Liver (tissue), 9 donors: ENCODE measurements around the gene C20orf202. TPM values are rescaled to one million over a fixed set of nuclear protein-coding genes. Genes with fewer than 3 reads are reported as not detected.

Source experiments
- DNase-seq: peaks from one replicate; pipeline ENCODE4 v3.0.0-alpha.2; 2017; ENCODE audit warnings: low spot score
- H3K27ac ChIP-seq, 2 donors: one replicate each; pipeline ENCODE4 v1.7.0; 2013; ENCODE audit warnings: inconsistent platforms in 2 of 2, low read length in 2 of 2, control low read depth in 1 of 2, low read depth in 1 of 2, mild to moderate bottlenecking in 1 of 2
- H3K27me3 ChIP-seq, 4 donors: one replicate each; pipeline versions ENCODE4 v1.6.1 to v1.7.0; 2013; ENCODE audit warnings: low read length in 3 of 4, inconsistent platforms in 1 of 4, mild to moderate bottlenecking in 1 of 4, moderate library complexity in 1 of 4; ENCODE audit not compliant: control insufficient read depth in 4 of 4, insufficient read depth in 4 of 4
- H3K36me3 ChIP-seq, 4 donors: one replicate each; pipeline versions ENCODE4 v1.6.1 to v1.7.0; 2013; ENCODE audit warnings: low read length in 3 of 4, mild to moderate bottlenecking in 3 of 4, low read depth in 1 of 4, moderate library complexity in 1 of 4; ENCODE audit not compliant: control insufficient read depth in 4 of 4, insufficient read depth in 3 of 4
- H3K4me1 ChIP-seq, 4 donors: one replicate each; pipeline versions ENCODE4 v1.6.1 to v1.7.0; 2013; ENCODE audit warnings: low read length in 3 of 4, mild to moderate bottlenecking in 3 of 4, moderate library complexity in 1 of 4; ENCODE audit not compliant: control insufficient read depth in 4 of 4, insufficient read depth in 4 of 4
- H3K4me3 ChIP-seq, 3 donors: one replicate each; pipeline versions ENCODE4 v1.6.1 to v1.7.0; 2013; ENCODE audit warnings: low read length in 3 of 3, control low read depth in 1 of 3, low read depth in 1 of 3, mild to moderate bottlenecking in 1 of 3
- H3K9ac ChIP-seq, 2 donors: one replicate each; pipeline ENCODE4 v1.7.0; 2013; ENCODE audit warnings: low read length in 2 of 2, mild to moderate bottlenecking in 2 of 2, moderate library complexity in 2 of 2, control low read depth in 1 of 2, low read depth in 1 of 2
- H3K9me3 ChIP-seq, 4 donors: one replicate each; pipeline versions ENCODE4 v1.6.1 to v1.7.0; 2013; ENCODE audit warnings: low read length in 3 of 4; ENCODE audit not compliant: control insufficient read depth in 4 of 4
- ATF3 ChIP-seq: IDR thresholded peaks from 2 replicates; pipeline ENCODE4 v1.6.1; 2016; ENCODE audit warnings: antibody characterized with exemption
- EGR1 ChIP-seq, 2 donors: IDR thresholded peaks; 2 replicates each; pipeline ENCODE4 v1.6.1; 2016 to 2018; ENCODE audit warnings: antibody characterized with exemption in 2 of 2, low read depth in 2 of 2
- FOXA1 ChIP-seq: IDR thresholded peaks from 2 replicates; pipeline ENCODE4 v1.6.1; 2016; ENCODE audit warnings: antibody characterized with exemption
- FOXA2 ChIP-seq: IDR thresholded peaks from 2 replicates; pipeline ENCODE4 v1.6.1; 2016; ENCODE audit warnings: antibody characterized with exemption
- GABPA ChIP-seq, 2 donors: IDR thresholded peaks in 1 of 2; conservative IDR thresholded peaks in 1 of 2; 2 replicates each; pipeline ENCODE4 v1.6.1; 2016; ENCODE audit warnings: antibody characterized with exemption in 2 of 2, mild to moderate bottlenecking in 1 of 2, moderate library complexity in 1 of 2
- HNF4A ChIP-seq, 2 donors: conservative IDR thresholded peaks; 2 replicates each; pipeline ENCODE4 v1.6.1; 2016; ENCODE audit warnings: antibody characterized with exemption in 2 of 2, mild to moderate bottlenecking in 2 of 2
- HNF4G ChIP-seq: IDR thresholded peaks from 2 replicates; pipeline ENCODE4 v1.6.1; 2016; ENCODE audit warnings: antibody characterized with exemption
- JUND ChIP-seq, 2 donors: IDR thresholded peaks; 2 replicates each; pipeline ENCODE4 v1.6.1; 2016; ENCODE audit warnings: antibody characterized with exemption in 2 of 2
- NR2F2 ChIP-seq: IDR thresholded peaks from 2 replicates; pipeline ENCODE4 v1.6.1; 2016; ENCODE audit warnings: antibody characterized with exemption
- RAD21 ChIP-seq, 2 donors: IDR thresholded peaks; 2 replicates each; pipeline ENCODE4 v1.6.1; 2016; ENCODE audit warnings: antibody characterized with exemption in 2 of 2, mild to moderate bottlenecking in 2 of 2
- REST ChIP-seq: IDR thresholded peaks from 2 replicates; pipeline ENCODE4 v1.6.1; 2016; ENCODE audit warnings: antibody characterized with exemption, mild to moderate bottlenecking
- RXRA ChIP-seq, 2 donors: IDR thresholded peaks; 2 replicates each; pipeline ENCODE4 v1.6.1; 2017 to 2018; ENCODE audit warnings: antibody characterized with exemption in 2 of 2, mild to moderate bottlenecking in 1 of 2
- SP1 ChIP-seq: IDR thresholded peaks from 2 replicates; pipeline ENCODE4 v1.6.1; 2018; ENCODE audit warnings: antibody characterized with exemption, mild to moderate bottlenecking
- TAF1 ChIP-seq: conservative IDR thresholded peaks from 2 replicates; pipeline ENCODE4 v1.6.1; 2016; ENCODE audit warnings: antibody characterized with exemption, mild to moderate bottlenecking
- YY1 ChIP-seq: IDR thresholded peaks from 2 replicates; pipeline ENCODE4 v1.6.1; 2016; ENCODE audit warnings: antibody characterized with exemption, mild to moderate bottlenecking
- WGBS: extraction: QIAGEN DNeasy Blood & Tissue Kit; methylation state at CpG from one replicate; pipeline ENCODE4 v1.1.7; 2013; 5-methylcytosine and 5-hydroxymethylcytosine counted together
- polyA plus RNA-seq, 2 donors: library from polyadenylated mRNA; stranded (reverse) in 1 of 2; unstranded in 1 of 2; fragments of 200-250 nt in 1 of 2; fragments of >200 nt in 1 of 2; fragmentation: Nextera tagmentation in 1 of 2; extraction: Ambion mirVana in 1 of 2; gene quantifications; one replicate each; pipeline versions ENCODE4 v1.2.1 to v1.2.3, GENCODE V29; 2013 to 2015
- total RNA-seq, 2 donors: library from RNA; depleted of rRNA; stranded (reverse); fragments of >200 nt; gene quantifications; one replicate each; pipeline ENCODE4 v1.2.3, GENCODE V29; 2014
- TF ChIP-seq, protein P1 (sequence below): IDR thresholded peaks from 2 replicates; pipeline ENCODE4 v1.6.1; 2016; ENCODE audit warnings: antibody characterized with exemption
- TF ChIP-seq, protein P2 (sequence below): fragments of 150-350 bp; IDR thresholded peaks from 2 replicates; pipeline ENCODE4 v1.5.1; 2017; ENCODE audit warnings: improper control_type of control experiment, low read depth, low read length; ENCODE audit not compliant: missing input control
- TF ChIP-seq, protein P3 (sequence below): IDR thresholded peaks from 2 replicates; pipeline ENCODE4 v1.6.1; 2016; ENCODE audit warnings: antibody characterized with exemption
- donor health status: healthy.
- donor health status: healthy.
- donor health status: healthy.
- donor health status: healthy.
- donor health status: healthy.

C20orf202 gene
- total and polyA plus RNA-seq, 4 donors = 0.07 to 0.42 (median 0.12) TPM

GRCh38 chr20:1186367-1186991, 16.8 kb upstream of the C20orf202 start:
- no peak for TF ChIP-seq HNF4G
- TF ChIP-seq REST = no peak
- TF ChIP-seq, protein P1, sequence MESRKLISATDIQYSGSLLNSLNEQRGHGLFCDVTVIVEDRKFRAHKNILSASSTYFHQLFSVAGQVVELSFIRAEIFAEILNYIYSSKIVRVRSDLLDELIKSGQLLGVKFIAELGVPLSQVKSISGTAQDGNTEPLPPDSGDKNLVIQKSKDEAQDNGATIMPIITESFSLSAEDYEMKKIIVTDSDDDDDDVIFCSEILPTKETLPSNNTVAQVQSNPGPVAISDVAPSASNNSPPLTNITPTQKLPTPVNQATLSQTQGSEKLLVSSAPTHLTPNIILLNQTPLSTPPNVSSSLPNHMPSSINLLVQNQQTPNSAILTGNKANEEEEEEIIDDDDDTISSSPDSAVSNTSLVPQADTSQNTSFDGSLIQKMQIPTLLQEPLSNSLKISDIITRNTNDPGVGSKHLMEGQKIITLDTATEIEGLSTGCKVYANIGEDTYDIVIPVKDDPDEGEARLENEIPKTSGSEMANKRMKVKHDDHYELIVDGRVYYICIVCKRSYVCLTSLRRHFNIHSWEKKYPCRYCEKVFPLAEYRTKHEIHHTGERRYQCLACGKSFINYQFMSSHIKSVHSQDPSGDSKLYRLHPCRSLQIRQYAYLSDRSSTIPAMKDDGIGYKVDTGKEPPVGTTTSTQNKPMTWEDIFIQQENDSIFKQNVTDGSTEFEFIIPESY = no peak
- no peak for TF ChIP-seq HNF4A (conservative IDR thresholded peaks at IDR 0.05)
- TF ChIP-seq JUND (IDR thresholded peaks at IDR 0.05) = no peak
- TF ChIP-seq SP1 = no peak
- TF ChIP-seq GABPA (IDR thresholded peaks at IDR 0.05 in 1 of 2, conservative IDR thresholded peaks at IDR 0.05 in 1 of 2) = no peak
- no peak for TF ChIP-seq YY1
- TF ChIP-seq EGR1 (IDR thresholded peaks at IDR 0.05; ENCODE audit: low read depth in 2 of 2) = no peak
- no peak for TF ChIP-seq TAF1
- no peak for TF ChIP-seq RXRA (IDR thresholded peaks at IDR 0.05)
- TF ChIP-seq, protein P2, sequence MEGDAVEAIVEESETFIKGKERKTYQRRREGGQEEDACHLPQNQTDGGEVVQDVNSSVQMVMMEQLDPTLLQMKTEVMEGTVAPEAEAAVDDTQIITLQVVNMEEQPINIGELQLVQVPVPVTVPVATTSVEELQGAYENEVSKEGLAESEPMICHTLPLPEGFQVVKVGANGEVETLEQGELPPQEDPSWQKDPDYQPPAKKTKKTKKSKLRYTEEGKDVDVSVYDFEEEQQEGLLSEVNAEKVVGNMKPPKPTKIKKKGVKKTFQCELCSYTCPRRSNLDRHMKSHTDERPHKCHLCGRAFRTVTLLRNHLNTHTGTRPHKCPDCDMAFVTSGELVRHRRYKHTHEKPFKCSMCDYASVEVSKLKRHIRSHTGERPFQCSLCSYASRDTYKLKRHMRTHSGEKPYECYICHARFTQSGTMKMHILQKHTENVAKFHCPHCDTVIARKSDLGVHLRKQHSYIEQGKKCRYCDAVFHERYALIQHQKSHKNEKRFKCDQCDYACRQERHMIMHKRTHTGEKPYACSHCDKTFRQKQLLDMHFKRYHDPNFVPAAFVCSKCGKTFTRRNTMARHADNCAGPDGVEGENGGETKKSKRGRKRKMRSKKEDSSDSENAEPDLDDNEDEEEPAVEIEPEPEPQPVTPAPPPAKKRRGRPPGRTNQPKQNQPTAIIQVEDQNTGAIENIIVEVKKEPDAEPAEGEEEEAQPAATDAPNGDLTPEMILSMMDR = no peak
- TF ChIP-seq FOXA2 = no peak
- TF ChIP-seq, protein P3, sequence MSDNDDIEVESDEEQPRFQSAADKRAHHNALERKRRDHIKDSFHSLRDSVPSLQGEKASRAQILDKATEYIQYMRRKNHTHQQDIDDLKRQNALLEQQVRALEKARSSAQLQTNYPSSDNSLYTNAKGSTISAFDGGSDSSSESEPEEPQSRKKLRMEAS = no peak
- TF ChIP-seq NR2F2 = no peak
- no peak for TF ChIP-seq RAD21 (IDR thresholded peaks at IDR 0.05)
- TF ChIP-seq FOXA1 = no peak
- TF ChIP-seq ATF3 = no peak
- Histone ChIP-seq H3K9ac (no peak overlapping the region), H3K27ac (no peak overlapping the region), H3K27me3 (no peaks in the 10 kb centered on the region), H3K4me1 (peaks cover 12 to 32% (median 27%) of the 10 kb centered on the region in 4 donors), H3K4me3 (no peak overlapping the region), H3K9me3 (no peaks in the 10 kb centered on the region), H3K36me3 (no peaks in the 10 kb centered on the region)
- no peak for DNase-seq
- 70% methylated on average over 13 of the region's 13 CpGs for WGBS
